Neural progenitor cell (in vitro differentiated cells): ENCODE measurements around the gene SLC23A2. TPM values are rescaled to one million over a fixed set of nuclear protein-coding genes. Genes with fewer than 3 reads are reported as not detected.
"Not testable (repeated sequence)": the region's sequence is repeated elsewhere in the genome, so short reads cannot be mapped to it uniquely, and the experiment has no call there.

Source experiments
- DNase-seq: peaks from one replicate; pipeline ENCODE4 v3.0.0-alpha.2; 2016; ENCODE audit warnings: low spot score
- H2AFZ ChIP-seq: fragments of 200-600 bp; sonication (generic); replicated peaks from 2 replicates; pipeline ENCODE4 v1.6.1; 2016; ENCODE audit warnings: antibody characterized with exemption
- H3F3A ChIP-seq: fragments of 200-600 bp; sonication (generic); 2 replicates; pipeline ENCODE4 v1.6.1; 2016; ENCODE audit warnings: antibody characterized with exemption, low read depth
- H3K27ac ChIP-seq: fragments of 200-600 bp; sonication (generic); 2 replicates; pipeline ENCODE4 v1.5.1; 2016; ENCODE audit warnings: mild to moderate bottlenecking
- H3K27me3 ChIP-seq: fragments of 200-600 bp; sonication (generic); 2 replicates; pipeline ENCODE4 v1.6.1; 2016; ENCODE audit warnings: mild to moderate bottlenecking, moderate library complexity
- H3K36me3 ChIP-seq: fragments of 200-600 bp; sonication (generic); 2 replicates; pipeline ENCODE4 v1.5.1; 2016
- H3K4me1 ChIP-seq: fragments of 200-600 bp; sonication (generic); 2 replicates; pipeline ENCODE4 v1.6.1; 2016; ENCODE audit warnings: mixed run types
- H3K4me2 ChIP-seq: fragments of 200-600 bp; sonication (generic); 2 replicates; pipeline ENCODE4 v1.6.1; 2016
- H3K4me3 ChIP-seq: fragments of 200-600 bp; sonication (generic); 2 replicates; pipeline ENCODE4 v1.5.1; 2016
- H3K79me2 ChIP-seq: fragments of 200-600 bp; sonication (generic); 2 replicates; pipeline ENCODE4 v1.6.1; 2016; ENCODE audit warnings: low read depth
- H3K9ac ChIP-seq: fragments of 200-600 bp; sonication (generic); 2 replicates; pipeline ENCODE4 v1.6.1; 2016
- H3K9me3 ChIP-seq: fragments of 200-600 bp; sonication (generic); 2 replicates; pipeline ENCODE4 v1.5.1; 2016; ENCODE audit warnings: low read depth
- H4K20me1 ChIP-seq: fragments of 200-600 bp; sonication (generic); 2 replicates; pipeline ENCODE4 v1.6.1; 2016; ENCODE audit warnings: low read depth
- H3K27ac Mint-ChIP-seq: 3 replicates; pipeline ENCODE4 v1.8.0; 2021; ENCODE audit warnings: mixed read lengths
- H3K27me3 Mint-ChIP-seq: 2 replicates; pipeline ENCODE4 v1.8.0; 2022; ENCODE audit warnings: low read depth, mild to moderate bottlenecking, inconsistent platforms, moderate library complexity, mixed read lengths; ENCODE audit not compliant: insufficient read depth
- H3K36me3 Mint-ChIP-seq: 3 replicates; pipeline ENCODE4 v1.8.0; 2021; ENCODE audit warnings: mixed read lengths
- H3K4me1 Mint-ChIP-seq: 3 replicates; pipeline ENCODE4 v1.8.0; 2021; ENCODE audit warnings: mixed read lengths
- H3K4me3 Mint-ChIP-seq: 3 replicates; pipeline ENCODE4 v1.8.0; 2021; ENCODE audit warnings: mild to moderate bottlenecking, moderate library complexity, mixed read lengths
- H3K9me3 Mint-ChIP-seq: 3 replicates; pipeline ENCODE4 v1.8.0; 2020; ENCODE audit warnings: mixed read lengths
- EZH2 ChIP-seq: fragments of 200-600 bp; sonication (generic); IDR thresholded peaks from 2 replicates; pipeline ENCODE4 v1.6.1; 2017; ENCODE audit warnings: antibody characterized with exemption, mild to moderate bottlenecking, moderate library complexity
- EZH2phosphoT487 ChIP-seq: fragments of 200-600 bp; sonication (generic); IDR thresholded peaks from 2 replicates; pipeline ENCODE4 v1.6.1; 2017; ENCODE audit warnings: antibody characterized with exemption
- total RNA-seq: library from RNA; depleted of rRNA; stranded (reverse); fragments of >200 nt; gene quantifications from 2 replicates; pipeline ENCODE4 v1.2.3, GENCODE V29; 2015; ENCODE audit warnings: low replicate concordance
- TF ChIP-seq, protein P1 (sequence below): fragments of 200-600 bp; sonication (generic); IDR thresholded peaks from 2 replicates; pipeline ENCODE4 v1.5.1; 2017; ENCODE audit warnings: antibody characterized with exemption, mild to moderate bottlenecking

The SLC23A2 gene
- total RNA-seq, 1 donor from 2014 or later = 13.0 TPM

DNA sequence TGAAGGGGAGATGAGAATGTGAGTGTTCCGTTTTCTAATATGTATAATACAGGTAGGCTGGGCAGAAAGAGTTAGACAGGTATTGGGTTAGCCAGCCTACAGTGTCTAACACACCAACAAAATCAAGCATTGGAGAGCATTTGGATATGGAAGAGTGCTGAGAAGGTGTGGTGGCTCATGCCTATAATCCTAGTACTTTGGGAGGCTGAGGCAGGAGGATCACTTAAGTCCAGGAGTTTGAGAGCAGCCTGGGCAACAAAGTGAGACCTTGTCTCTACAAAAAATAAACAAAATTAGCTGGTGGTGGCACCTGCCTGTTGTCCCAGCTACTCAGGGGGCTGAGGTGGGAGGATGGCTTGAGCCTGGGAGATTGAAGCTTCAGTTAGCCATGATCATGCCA lies 38.6 kb upstream of the SLC23A2 start:
- H2AFZ ChIP-seq = no peak overlapping the region
- H3K4me2 ChIP-seq = no peak overlapping the region
- H3K4me3 ChIP-seq = no peak overlapping the region
- no peaks in the 10 kb centered on the region for H3K79me2 ChIP-seq
- DNase-seq = no peak
- H3K27ac Mint-ChIP-seq = no peak overlapping the region
- H3K36me3 ChIP-seq = no peaks in the 10 kb centered on the region
- no peaks in the 10 kb centered on the region for H3K27me3 ChIP-seq
- no peaks in the 10 kb centered on the region for H3K4me1 ChIP-seq
- no peaks in the 10 kb centered on the region for H4K20me1 ChIP-seq
- no peaks in the 10 kb centered on the region for H3K9me3 Mint-ChIP-seq
- no peak overlapping the region for H3K4me3 Mint-ChIP-seq
- H3K9me3 ChIP-seq = no peaks in the 10 kb centered on the region
- H3F3A ChIP-seq = no peaks in the 10 kb centered on the region
- H3K36me3 Mint-ChIP-seq = no peaks in the 10 kb centered on the region
- H3K27me3 Mint-ChIP-seq = peaks cover 2% of the 10 kb centered on the region
- TF ChIP-seq EZH2 = no peak
- no peak for TF ChIP-seq EZH2phosphoT487
- TF ChIP-seq, protein P1, sequence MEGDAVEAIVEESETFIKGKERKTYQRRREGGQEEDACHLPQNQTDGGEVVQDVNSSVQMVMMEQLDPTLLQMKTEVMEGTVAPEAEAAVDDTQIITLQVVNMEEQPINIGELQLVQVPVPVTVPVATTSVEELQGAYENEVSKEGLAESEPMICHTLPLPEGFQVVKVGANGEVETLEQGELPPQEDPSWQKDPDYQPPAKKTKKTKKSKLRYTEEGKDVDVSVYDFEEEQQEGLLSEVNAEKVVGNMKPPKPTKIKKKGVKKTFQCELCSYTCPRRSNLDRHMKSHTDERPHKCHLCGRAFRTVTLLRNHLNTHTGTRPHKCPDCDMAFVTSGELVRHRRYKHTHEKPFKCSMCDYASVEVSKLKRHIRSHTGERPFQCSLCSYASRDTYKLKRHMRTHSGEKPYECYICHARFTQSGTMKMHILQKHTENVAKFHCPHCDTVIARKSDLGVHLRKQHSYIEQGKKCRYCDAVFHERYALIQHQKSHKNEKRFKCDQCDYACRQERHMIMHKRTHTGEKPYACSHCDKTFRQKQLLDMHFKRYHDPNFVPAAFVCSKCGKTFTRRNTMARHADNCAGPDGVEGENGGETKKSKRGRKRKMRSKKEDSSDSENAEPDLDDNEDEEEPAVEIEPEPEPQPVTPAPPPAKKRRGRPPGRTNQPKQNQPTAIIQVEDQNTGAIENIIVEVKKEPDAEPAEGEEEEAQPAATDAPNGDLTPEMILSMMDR = no peak
- H3K27ac ChIP-seq = no peak overlapping the region
- peaks cover 10% of the 10 kb centered on the region for H3K4me1 Mint-ChIP-seq
- H3K9ac ChIP-seq = no peak overlapping the region

DNA sequence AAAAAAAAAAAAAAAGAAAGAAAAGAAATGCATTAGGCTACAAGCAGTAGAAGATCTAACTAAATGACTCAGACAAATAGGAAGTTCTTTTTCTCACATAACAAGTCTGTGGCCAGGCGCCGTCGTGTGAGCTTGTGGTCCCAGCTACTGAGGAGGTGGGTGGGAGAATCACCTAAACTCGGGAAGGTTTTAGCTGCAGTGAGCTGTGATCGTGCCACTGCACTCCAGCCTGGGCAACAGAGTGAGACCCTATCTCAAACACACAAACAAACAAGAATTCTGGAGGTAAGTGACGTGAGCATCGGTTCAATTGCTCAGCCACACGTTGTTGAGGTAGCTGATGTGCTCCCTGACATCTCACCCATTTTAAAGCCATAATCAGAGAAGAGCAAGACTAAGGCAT lies 37.9 kb upstream of the SLC23A2 start:
- Histone ChIP-seq H3K9me3 (no peaks in the 10 kb centered on the region), H3K9ac (no peak overlapping the region), H3K36me3 (no peaks in the 10 kb centered on the region), H4K20me1 (no peaks in the 10 kb centered on the region), H3F3A (no peaks in the 10 kb centered on the region), H3K27ac (no peak overlapping the region), H3K79me2 (no peaks in the 10 kb centered on the region), H3K27me3 (no peaks in the 10 kb centered on the region), H3K4me3 (no peak overlapping the region), H3K4me2 (no peak overlapping the region), H3K4me1 (no peaks in the 10 kb centered on the region), H2AFZ (no peak overlapping the region)
- no peaks in the 10 kb centered on the region for H3K9me3 Mint-ChIP-seq
- no peaks in the 10 kb centered on the region for H3K36me3 Mint-ChIP-seq
- no peak overlapping the region for H3K4me3 Mint-ChIP-seq
- DNase-seq = no peak
- peaks cover 10% of the 10 kb centered on the region for H3K4me1 Mint-ChIP-seq
- H3K27ac Mint-ChIP-seq = no peak overlapping the region
- TF ChIP-seq EZH2phosphoT487 = no peak
- TF ChIP-seq, protein P1 = no peak
- TF ChIP-seq EZH2 = no peak
- no peaks in the 10 kb centered on the region for H3K27me3 Mint-ChIP-seq

DNA sequence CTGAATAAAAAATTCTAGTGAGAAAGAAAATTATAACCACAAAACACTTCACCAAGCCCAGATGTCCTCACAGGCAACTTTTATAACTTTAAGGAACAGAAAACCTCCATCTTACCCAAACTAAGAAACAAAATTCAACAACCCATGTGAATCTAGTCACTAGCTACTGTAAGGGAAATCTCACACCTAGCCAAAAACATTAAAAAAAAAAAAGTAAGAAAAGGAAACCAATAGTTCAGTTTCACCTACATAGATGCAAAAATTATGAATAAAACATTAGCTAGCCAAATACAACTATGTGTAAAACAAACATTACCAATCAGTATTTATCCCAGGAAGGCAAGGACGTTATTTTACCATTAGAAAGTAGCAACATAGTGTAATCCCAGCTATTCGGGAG lies 35.5 kb upstream of the SLC23A2 start:
- Mint-ChIP-seq H3K4me1 (peaks cover 7% of the 10 kb centered on the region), H3K27me3 (no peaks in the 10 kb centered on the region), H3K27ac (no peak overlapping the region), H3K9me3 (no peaks in the 10 kb centered on the region), H3K36me3 (no peaks in the 10 kb centered on the region), H3K4me3 (no peak overlapping the region)
- TF ChIP-seq EZH2 = no peak
- TF ChIP-seq, protein P1 = no peak
- no peak for TF ChIP-seq EZH2phosphoT487
- no peak overlapping the region for H3K4me3 ChIP-seq
- no peak for DNase-seq
- H3K36me3 ChIP-seq = no peaks in the 10 kb centered on the region
- no peaks in the 10 kb centered on the region for H3K79me2 ChIP-seq
- H3K4me1 ChIP-seq = no peaks in the 10 kb centered on the region
- no peaks in the 10 kb centered on the region for H3K27me3 ChIP-seq
- no peaks in the 10 kb centered on the region for H3K9me3 ChIP-seq
- H3K4me2 ChIP-seq = no peak overlapping the region
- H3K27ac ChIP-seq = no peak overlapping the region
- no peak overlapping the region for H2AFZ ChIP-seq
- no peaks in the 10 kb centered on the region for H3F3A ChIP-seq
- no peaks in the 10 kb centered on the region for H4K20me1 ChIP-seq
- no peak overlapping the region for H3K9ac ChIP-seq

DNA sequence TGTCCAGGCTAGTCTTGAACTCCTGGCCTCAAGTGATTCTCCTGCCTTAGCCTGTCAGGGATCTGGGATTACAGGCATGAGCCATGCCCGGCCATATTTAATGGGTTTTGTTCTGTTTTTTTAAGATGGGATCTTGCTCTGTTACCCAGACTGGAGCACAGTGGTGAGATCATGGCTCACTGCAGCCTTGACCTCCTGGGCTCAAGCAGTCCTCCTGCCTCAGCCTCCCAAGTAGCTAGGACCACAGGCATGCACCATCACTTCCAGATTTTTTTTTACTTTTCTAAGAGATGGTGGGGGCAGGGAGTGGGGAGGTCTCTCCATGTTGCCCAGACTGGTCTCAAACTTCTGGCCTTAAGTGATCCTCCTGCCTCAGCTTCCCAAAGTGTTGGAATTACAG lies 34.2 kb upstream of the SLC23A2 start:
- not testable (repeated sequence) for H3K27me3 ChIP-seq, H3K27ac Mint-ChIP-seq, H3K36me3 Mint-ChIP-seq, H3K36me3 ChIP-seq, H3K4me1 Mint-ChIP-seq, H4K20me1 ChIP-seq, H3K4me1 ChIP-seq, H3K27me3 Mint-ChIP-seq, H2AFZ ChIP-seq, H3K4me2 ChIP-seq, H3K27ac ChIP-seq, H3K9me3 Mint-ChIP-seq, H3K9me3 ChIP-seq, H3K4me3 ChIP-seq, DNase-seq, H3K79me2 ChIP-seq, H3K4me3 Mint-ChIP-seq, H3K9ac ChIP-seq, H3F3A ChIP-seq
